ENCODE data around the gene RPS23. TPM values are rescaled to one million over a fixed set of nuclear protein-coding genes. Genes with fewer than 3 reads are reported as not detected.

RPS23 gene
- total RNA-seq, 2 experiments from 2014 or later = 3,299 to 3,303 TPM

DNA sequence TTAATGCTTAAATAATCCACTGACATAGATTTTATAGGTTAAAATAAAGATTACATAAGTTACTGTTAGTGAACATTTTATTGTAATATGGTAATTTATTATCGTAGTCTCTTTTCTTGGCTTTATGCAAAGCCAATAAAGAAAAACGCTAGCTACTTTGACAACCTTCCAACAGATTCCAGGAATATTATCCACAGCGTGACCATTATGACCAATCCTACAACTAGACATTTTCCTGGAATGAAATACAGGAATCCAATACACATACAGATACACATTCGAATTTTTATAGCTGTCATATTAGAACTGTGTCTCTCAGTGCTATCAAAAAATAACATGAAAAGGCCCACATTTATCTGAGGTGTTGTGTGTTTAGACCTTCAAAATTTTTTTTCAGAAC lies 13.1 kb downstream of the RPS23 start:
- peaks cover 15% of the 10 kb centered on the region for H3K9me3 Mint-ChIP-seq

DNA sequence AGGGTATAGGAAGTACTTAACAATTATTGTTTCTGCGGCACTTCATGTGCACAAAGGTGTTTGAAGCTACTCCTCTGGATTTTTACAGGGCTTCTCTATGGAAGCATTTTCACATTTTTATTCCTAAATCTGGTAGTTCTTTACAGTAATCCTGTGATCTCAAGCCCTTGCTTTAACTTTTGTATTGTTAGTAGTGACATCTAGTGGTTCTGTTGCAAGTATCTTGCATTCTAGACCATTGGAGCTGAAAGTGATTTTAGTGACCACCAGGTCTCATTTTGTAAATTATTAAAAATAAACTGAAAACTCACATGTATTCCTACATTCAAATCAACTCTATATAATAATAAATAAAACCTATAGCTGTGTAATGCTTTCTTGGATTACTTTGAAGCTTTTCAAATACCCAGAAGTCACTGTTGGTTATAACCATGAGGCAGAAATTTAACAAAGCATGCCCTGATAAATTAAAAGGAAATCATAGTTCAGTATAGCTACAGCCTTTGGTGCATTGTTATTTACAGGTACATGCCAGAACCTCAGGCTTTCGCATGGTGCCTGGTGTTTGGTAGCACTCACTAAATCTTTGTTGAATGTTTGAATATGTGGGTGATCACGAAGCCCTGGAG lies 18.9 kb downstream of the RPS23 start:
- Mint-ChIP-seq H3K4me1 (ENCODE audit: low read depth) (no peaks in the 10 kb centered on the region), H3K27ac (no peak overlapping the region), H3K36me3 (ENCODE audit: low read depth) (no peaks in the 10 kb centered on the region), H3K9me3 (no peaks in the 10 kb centered on the region), H3K4me3 (no peak overlapping the region), H3K27me3 (no peaks in the 10 kb centered on the region)
- ATAC-seq (no peak), DNase-seq (no peak)
- TF ChIP-seq CTCF (IDR thresholded peaks at IDR 0.05) = no peak
- ChIA-PET CTCF (interaction anchor here (0.7 to 1.3 kb wide), 7 partner anchors 9 to 473 kb away, joined by 3 to 4 read pairs (median 3); no protein-coding TSS in a partner anchor), POLR2A (interaction anchor here (2.1 kb wide), 1 partner anchor 15 kb away, joined by 9 read pairs; no protein-coding TSS in a partner anchor)
- intact Hi-C loops (cut with micrococcal nuclease) = no loop called here

More for the DNA sequence above, 13.1 kb downstream of the RPS23 start:
- ATAC-seq (no peak), DNase-seq (no peak)
- Mint-ChIP-seq H3K4me1 (ENCODE audit: low read depth) (no peaks in the 10 kb centered on the region), H3K36me3 (ENCODE audit: low read depth) (peaks cover 26% of the 10 kb centered on the region), H3K4me3 (no peak overlapping the region), H3K27me3 (no peaks in the 10 kb centered on the region), H3K27ac (no peak overlapping the region)
- CTCF ChIA-PET = no interaction called here
- TF ChIP-seq CTCF (IDR thresholded peaks at IDR 0.05) = no peak
- POLR2A ChIA-PET = interaction anchor here (1.6 to 2.3 kb wide), 2 partner anchors 9 to 12 kb away, joined by 9 to 15 read pairs; no protein-coding TSS in a partner anchor
- intact Hi-C loops (cut with micrococcal nuclease) = no loop called here

DNA sequence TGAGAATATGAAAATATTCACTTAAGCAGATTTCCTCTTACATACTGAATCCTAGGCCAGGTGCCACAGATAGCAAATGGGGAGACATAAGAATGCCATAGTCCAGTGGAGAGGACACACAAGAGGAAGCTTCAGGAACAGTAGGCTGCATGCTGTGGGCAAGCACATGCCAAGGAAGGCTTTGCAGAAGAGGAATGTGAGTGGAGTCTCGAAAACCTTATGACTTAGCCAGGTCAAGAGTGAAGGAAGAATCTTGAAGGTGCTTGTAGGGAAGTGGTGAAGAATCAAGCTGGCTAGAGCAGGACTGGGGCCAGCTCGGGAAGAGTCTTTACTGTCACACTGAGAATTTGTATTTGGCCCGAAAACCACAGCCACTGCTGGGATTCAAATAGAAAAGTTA lies 20.4 kb downstream of the RPS23 start:
- Mint-ChIP-seq H3K4me3 (no peak overlapping the region), H3K4me1 (ENCODE audit: low read depth) (no peaks in the 10 kb centered on the region), H3K27ac (no peak overlapping the region), H3K9me3 (no peaks in the 10 kb centered on the region), H3K36me3 (ENCODE audit: low read depth) (no peaks in the 10 kb centered on the region), H3K27me3 (no peaks in the 10 kb centered on the region)
- DNase-seq = no peak
- no peak for ATAC-seq
- intact Hi-C loops (cut with micrococcal nuclease) = no loop called here
- ChIA-PET POLR2A (interaction anchor here (2.6 kb wide), 1 partner anchor 17 kb away, joined by 7 read pairs; no protein-coding TSS in a partner anchor), CTCF (interaction anchor here (1.1 kb wide), 1 partner anchor 13 kb away, joined by 3 read pairs; no protein-coding TSS in a partner anchor)
- no peak for TF ChIP-seq CTCF (IDR thresholded peaks at IDR 0.05)

- Mint-ChIP-seq H3K27ac (no peak overlapping the region), H3K36me3 (ENCODE audit: low read depth) (no peaks in the 10 kb centered on the region), H3K4me1 (ENCODE audit: low read depth) (no peaks in the 10 kb centered on the region), H3K4me3 (no peak overlapping the region), H3K9me3 (no peaks in the 10 kb centered on the region), H3K27me3 (no peaks in the 10 kb centered on the region)
- DNase-seq = no peak
- ATAC-seq = no peak
- ChIA-PET POLR2A (interaction anchor here (2.6 kb wide), 1 partner anchor 17 kb away, joined by 7 read pairs; no protein-coding TSS in a partner anchor), CTCF (interaction anchor here (1.1 kb wide), 1 partner anchor 14 kb away, joined by 3 read pairs; no protein-coding TSS in a partner anchor)
- TF ChIP-seq CTCF (IDR thresholded peaks at IDR 0.05) = no peak
- intact Hi-C loops (cut with micrococcal nuclease) = no loop called here
Observed at GRCh38 chr5:82257247-82257646, 20.9 kb downstream of the RPS23 start.

DNA sequence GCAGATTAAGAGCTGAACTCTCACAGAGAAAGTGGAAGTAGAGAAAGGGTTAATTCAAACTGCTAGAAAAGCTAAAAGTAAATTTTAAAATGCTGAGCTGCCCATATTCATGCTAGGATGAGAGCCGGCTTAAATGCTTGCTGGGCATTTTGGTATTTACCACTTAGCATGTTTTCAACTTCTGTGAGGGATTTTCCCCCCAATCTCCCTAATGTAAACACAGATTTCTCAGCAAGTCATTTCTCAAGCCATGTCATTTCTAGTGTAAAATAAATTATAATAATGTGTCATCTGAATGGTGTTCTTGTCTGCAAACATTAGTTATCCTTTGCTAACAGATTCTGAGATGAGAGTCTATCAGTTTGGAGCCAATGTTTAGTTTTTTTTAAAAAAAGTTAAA lies 22.3 kb downstream of the RPS23 start:
- H3K9me3 Mint-ChIP-seq = no peaks in the 10 kb centered on the region
- no peak overlapping the region for H3K27ac Mint-ChIP-seq
- ChIA-PET POLR2A (interaction anchor here (0.6 to 2.6 kb wide), 2 partner anchors 18 to 23 kb away, joined by 3 to 7 read pairs; no protein-coding TSS in a partner anchor), CTCF (interaction anchor here (0.8 to 1.4 kb wide), 3 partner anchors 30 to 90 kb away, joined by 3 to 4 read pairs (median 3); no protein-coding TSS in a partner anchor)
- no peak overlapping the region for H3K4me3 Mint-ChIP-seq
- DNase-seq (no peak), ATAC-seq (no peak)
- H3K27me3 Mint-ChIP-seq = no peaks in the 10 kb centered on the region
- no peaks in the 10 kb centered on the region for H3K4me1 Mint-ChIP-seq (ENCODE audit: low read depth)
- no peaks in the 10 kb centered on the region for H3K36me3 Mint-ChIP-seq (ENCODE audit: low read depth)
- no peak for TF ChIP-seq CTCF (IDR thresholded peaks at IDR 0.05)
- intact Hi-C loops (cut with micrococcal nuclease) = no loop called here

Data from activated CD8-positive, alpha-beta T cell treated with anti-CD3 and anti-CD28 coated beads for 36 hours (primary cell).